ENCODE data around the gene FAM32A.

Gene FAM32A

DNA sequence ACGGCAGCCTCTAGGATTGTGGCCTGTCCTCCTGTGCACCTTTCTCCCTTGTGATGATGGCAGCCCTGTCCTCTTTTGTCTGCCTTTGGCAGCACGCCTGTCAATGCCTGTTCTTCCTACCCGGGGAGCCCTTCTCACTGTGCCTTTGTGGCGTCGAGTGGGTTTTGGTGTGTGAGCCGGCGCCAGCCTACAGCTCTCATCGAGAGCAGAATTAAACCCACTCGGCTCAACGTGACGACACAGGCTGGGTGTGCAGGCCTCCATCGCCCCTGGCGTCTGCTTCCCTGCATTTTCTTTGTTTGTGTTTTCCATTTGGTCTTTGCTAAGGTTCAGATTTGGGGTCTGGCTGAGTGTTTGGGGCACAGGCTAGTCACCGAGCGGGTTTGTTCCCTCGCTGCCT, 46.9 kb downstream of the FAM32A start:
- H3K9ac ChIP-seq (ENCODE audit: insufficient read length, low read depth): no peak overlapping the region
- H3K36me3 ChIP-seq (ENCODE audit: insufficient read depth, insufficient read length, low read length): peaks cover 87% of the 10 kb centered on the region
- DNase-seq (ENCODE audit: low read depth, low spot score): no peak

DNA sequence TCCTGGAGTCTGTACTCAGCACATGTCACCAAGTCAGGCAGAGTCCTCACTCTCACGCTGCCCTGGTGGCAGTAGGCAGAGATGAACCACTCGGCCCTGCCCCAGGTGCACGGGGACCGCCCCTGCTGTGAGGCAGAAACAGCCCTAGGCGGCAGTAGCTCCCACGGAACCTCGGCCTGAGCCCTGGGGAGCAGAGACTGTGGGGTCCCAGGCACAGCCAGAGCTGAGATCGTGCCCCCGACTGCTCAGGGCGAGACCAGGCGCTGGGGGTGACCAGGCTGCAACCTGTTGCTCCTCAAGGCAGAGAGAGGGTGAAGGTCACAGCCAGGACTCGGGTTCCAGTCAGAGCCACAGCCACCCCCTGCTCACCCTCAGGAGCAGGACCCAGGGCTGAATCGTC, 47.4 kb downstream of the FAM32A start:
- Histone ChIP-seq H3K4me3 (ENCODE audit: insufficient read length, low read depth) (no peak overlapping the region), H3K9me3 (ENCODE audit: insufficient read depth, low read length) (no peaks in the 10 kb centered on the region), H3K9ac (ENCODE audit: insufficient read length, low read depth) (no peak overlapping the region), H3K36me3 (ENCODE audit: insufficient read depth, insufficient read length, low read length) (peaks cover 83% of the 10 kb centered on the region), H3K4me1 (ENCODE audit: insufficient read depth, insufficient read length) (peaks cover 8% of the 10 kb centered on the region), H3K27me3 (ENCODE audit: insufficient read depth, insufficient read length) (no peaks in the 10 kb centered on the region)
- no peak for DNase-seq (ENCODE audit: low read depth, low spot score)
- TF ChIP-seq SUZ12 (IDR thresholded peaks at IDR 0.05; ENCODE audit: extremely low read depth, insufficient read depth, insufficient read length) (no peak), YY1 (IDR thresholded peaks at IDR 0.05; ENCODE audit: insufficient read depth, insufficient read length) (no peak), ZNF274 (IDR thresholded peaks at IDR 0.05; ENCODE audit: low read depth, low read length) (no peak)

More for the DNA sequence above, 46.9 kb downstream of the FAM32A start:
- Histone ChIP-seq H3K4me3 (ENCODE audit: insufficient read length, low read depth) (no peak overlapping the region), H3K9me3 (ENCODE audit: insufficient read depth, low read length) (no peaks in the 10 kb centered on the region), H3K27me3 (ENCODE audit: insufficient read depth, insufficient read length) (no peaks in the 10 kb centered on the region), H3K4me1 (ENCODE audit: insufficient read depth, insufficient read length) (peaks cover 8% of the 10 kb centered on the region)
- TF ChIP-seq YY1 (IDR thresholded peaks at IDR 0.05; ENCODE audit: insufficient read depth, insufficient read length) (no peak), SUZ12 (IDR thresholded peaks at IDR 0.05; ENCODE audit: extremely low read depth, insufficient read depth, insufficient read length) (no peak), ZNF274 (IDR thresholded peaks at IDR 0.05; ENCODE audit: low read depth, low read length) (no peak)

DNA sequence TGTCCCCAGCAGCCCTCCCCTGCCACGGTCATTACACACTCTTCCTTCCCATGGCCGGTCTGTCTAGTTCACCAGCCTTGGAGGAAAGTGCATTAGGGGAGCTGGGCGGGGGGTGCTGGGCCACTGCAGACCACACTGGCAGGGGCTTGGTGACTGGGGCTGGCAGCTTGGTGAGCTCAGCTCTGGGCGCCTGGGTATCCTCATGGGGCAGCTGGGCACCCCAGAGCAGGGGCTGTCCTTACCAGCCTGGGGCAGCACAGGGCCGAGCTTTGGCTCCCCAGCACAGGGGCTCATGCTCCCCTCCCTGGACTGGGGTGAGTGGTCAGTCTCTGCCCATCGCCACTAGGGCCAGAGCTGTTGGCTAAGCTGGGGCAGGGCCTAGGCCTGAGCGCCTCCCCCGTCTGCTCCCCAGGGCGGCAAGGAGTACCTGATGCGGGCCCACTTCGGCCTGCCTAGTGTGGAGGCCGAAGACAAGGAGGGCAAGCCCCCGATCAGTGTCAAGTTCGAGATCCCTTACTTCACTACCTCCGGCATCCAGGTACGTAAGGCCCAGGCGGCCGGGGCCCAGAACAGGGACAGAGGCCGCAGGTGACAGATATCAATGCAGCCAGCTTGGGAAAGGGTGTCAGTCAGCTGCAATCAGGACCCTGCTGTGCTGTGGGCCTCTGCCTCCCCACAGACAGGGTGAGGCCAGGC, 48.0 kb downstream of the FAM32A start:
- Histone ChIP-seq H3K27me3 (ENCODE audit: insufficient read depth, insufficient read length) (no peaks in the 10 kb centered on the region), H3K4me3 (ENCODE audit: insufficient read length, low read depth) (no peak overlapping the region), H3K9me3 (ENCODE audit: insufficient read depth, low read length) (no peaks in the 10 kb centered on the region), H3K36me3 (ENCODE audit: insufficient read depth, insufficient read length, low read length) (peaks cover 77% of the 10 kb centered on the region), H3K9ac (ENCODE audit: insufficient read length, low read depth) (no peak overlapping the region), H3K4me1 (ENCODE audit: insufficient read depth, insufficient read length) (peaks cover 8% of the 10 kb centered on the region)
- DNase-seq (ENCODE audit: low read depth, low spot score): no peak
- TF ChIP-seq ZNF274 (IDR thresholded peaks at IDR 0.05; ENCODE audit: low read depth, low read length): no peak
- TF ChIP-seq YY1 (IDR thresholded peaks at IDR 0.05; ENCODE audit: insufficient read depth, insufficient read length): no peak
- TF ChIP-seq SUZ12 (IDR thresholded peaks at IDR 0.05; ENCODE audit: extremely low read depth, insufficient read depth, insufficient read length): no peak

DNA sequence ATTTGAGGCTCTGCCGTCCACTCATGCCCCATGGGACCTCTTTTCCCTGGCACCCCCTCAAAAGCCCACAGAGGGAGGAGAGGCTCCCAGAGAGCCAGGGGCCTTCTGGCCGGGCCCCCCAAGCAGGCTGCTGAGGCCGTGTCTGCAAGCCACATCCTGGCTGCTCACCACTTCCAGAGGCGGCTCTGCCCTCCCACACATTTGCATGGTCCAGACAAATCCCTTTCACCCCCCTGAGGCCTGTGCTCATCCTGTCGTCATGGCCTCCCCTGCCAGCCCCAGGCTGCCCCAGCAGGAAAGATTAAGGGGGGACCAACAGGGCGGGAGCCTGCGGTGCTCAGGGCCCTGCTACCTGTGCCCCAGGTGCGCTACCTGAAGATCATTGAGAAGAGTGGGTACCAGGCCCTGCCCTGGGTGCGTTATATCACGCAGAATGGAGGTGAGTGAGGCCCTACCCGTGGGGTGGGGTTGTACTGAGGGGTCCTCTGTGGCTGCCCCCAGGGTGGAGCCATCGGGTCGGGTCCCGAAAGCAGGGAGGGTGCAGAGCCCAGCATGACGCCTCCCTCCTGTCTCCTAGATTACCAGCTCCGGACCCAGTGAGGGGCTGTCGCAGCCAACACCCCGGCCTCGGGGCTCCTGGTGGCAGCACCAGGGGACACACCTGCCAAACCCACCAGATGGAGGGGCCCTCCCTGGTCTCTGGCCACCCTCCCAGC, 48.8 kb downstream of the FAM32A start:
- peaks cover 8% of the 10 kb centered on the region for H3K4me1 ChIP-seq (ENCODE audit: insufficient read depth, insufficient read length)
- no peak overlapping the region for H3K9ac ChIP-seq (ENCODE audit: insufficient read length, low read depth)
- H3K36me3 ChIP-seq (ENCODE audit: insufficient read depth, insufficient read length, low read length): peaks cover 69% of the 10 kb centered on the region
- DNase-seq (ENCODE audit: low read depth, low spot score): no peak
- no peaks in the 10 kb centered on the region for H3K27me3 ChIP-seq (ENCODE audit: insufficient read depth, insufficient read length)
- H3K9me3 ChIP-seq (ENCODE audit: insufficient read depth, low read length): no peaks in the 10 kb centered on the region
- H3K4me3 ChIP-seq (ENCODE audit: insufficient read length, low read depth): no peak overlapping the region
- TF ChIP-seq SUZ12 (IDR thresholded peaks at IDR 0.05; ENCODE audit: extremely low read depth, insufficient read depth, insufficient read length) (no peak), YY1 (IDR thresholded peaks at IDR 0.05; ENCODE audit: insufficient read depth, insufficient read length) (no peak)

DNA sequence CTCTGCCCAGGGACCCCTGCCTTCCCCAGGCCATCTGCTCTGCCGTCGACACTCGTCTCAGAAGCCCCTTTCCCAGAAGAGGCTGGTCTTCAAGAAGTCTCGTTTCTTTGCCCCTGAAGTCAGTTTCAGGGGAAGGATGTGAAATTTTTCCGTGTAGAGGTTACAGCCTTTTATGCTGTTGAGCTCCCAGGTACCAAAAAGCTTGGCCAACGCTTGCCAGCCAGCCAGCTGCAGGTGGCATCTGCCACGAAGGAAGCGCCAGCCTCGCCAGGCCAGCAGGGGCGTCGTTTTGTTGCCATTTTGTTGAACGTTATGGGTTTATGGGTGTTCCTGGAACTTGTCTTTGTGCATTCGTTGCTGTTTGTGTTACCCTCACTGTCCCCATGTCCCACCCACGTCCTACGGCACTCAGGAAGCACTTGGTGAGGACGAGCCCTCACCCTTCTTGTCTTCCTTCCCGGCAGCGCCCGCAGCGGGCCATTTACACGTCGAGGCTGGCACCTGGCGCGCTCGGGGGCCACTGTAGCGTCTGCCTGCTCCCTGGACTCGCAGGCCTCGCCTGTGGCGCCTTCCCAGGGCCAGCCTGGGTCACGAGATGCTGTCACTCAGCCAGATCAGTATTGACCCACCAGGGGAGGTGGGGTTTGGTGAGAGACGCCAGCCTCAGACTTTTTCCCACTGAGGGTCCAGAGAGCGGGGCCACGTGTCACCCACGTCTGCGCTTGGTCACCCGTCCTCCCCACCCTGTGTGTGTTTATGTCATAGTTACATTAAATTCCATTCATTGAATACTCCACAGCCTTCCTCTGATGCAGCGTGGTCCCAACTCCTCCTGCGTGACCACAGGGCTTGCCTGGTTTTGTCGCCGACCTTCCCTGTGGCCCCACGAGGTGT, 49.6 kb downstream of the FAM32A start:
- peaks cover 61% of the 10 kb centered on the region for H3K36me3 ChIP-seq (ENCODE audit: insufficient read depth, insufficient read length, low read length)
- no peak for TF ChIP-seq ZNF274 (IDR thresholded peaks at IDR 0.05; ENCODE audit: low read depth, low read length)
- TF ChIP-seq YY1 (IDR thresholded peaks at IDR 0.05; ENCODE audit: insufficient read depth, insufficient read length): no peak
- no peak for TF ChIP-seq SUZ12 (IDR thresholded peaks at IDR 0.05; ENCODE audit: extremely low read depth, insufficient read depth, insufficient read length)
- no peak overlapping the region for H3K4me3 ChIP-seq (ENCODE audit: insufficient read length, low read depth)
- no peaks in the 10 kb centered on the region for H3K9me3 ChIP-seq (ENCODE audit: insufficient read depth, low read length)
- peaks cover 8% of the 10 kb centered on the region for H3K4me1 ChIP-seq (ENCODE audit: insufficient read depth, insufficient read length)
- DNase-seq (ENCODE audit: low read depth, low spot score): no peak
- no peak overlapping the region for H3K9ac ChIP-seq (ENCODE audit: insufficient read length, low read depth)
- no peaks in the 10 kb centered on the region for H3K27me3 ChIP-seq (ENCODE audit: insufficient read depth, insufficient read length)

DNA sequence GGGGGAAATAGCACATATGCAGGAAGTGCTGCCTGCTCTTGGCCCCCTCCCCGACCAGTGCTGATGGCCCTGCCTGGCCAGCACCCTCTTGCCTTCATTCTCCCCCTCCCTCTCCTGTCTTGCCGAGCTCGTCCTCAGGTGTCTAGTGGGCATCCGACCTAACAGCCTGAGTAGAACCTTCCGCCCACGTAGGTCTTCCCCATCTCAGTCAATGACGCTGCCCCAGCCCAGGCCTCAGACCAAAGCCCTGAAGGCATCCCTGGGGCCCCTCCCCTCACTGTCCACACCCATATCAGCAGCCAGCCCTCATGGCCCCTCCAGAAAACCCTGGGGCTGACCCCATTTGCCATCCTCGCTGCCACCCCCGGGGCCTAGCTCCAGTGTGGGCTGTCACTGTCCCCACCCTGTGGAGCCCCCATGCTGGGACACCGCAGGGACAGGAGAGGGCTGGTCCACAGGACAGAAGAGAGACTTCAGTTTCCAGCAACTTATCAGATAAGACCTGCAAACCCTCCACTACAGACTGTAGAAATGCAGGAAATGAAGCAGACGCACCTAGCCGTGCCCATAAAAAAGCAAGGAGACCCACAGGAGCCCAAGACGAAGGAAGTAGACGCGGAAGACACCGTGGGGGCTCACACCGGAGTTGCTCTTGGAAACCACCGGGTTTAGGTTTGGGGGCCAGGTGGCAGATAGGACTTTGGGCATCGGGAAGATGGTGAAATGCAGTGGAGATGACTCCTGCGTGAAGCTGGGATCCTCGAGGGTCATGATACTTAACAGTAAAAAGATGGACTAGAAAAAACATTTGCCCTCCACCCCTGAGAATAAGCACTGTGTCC, 50.8 kb downstream of the FAM32A start:
- peaks cover 56% of the 10 kb centered on the region for H3K36me3 ChIP-seq (ENCODE audit: insufficient read depth, insufficient read length, low read length)
- peaks cover 8% of the 10 kb centered on the region for H3K4me1 ChIP-seq (ENCODE audit: insufficient read depth, insufficient read length)
- no peaks in the 10 kb centered on the region for H3K27me3 ChIP-seq (ENCODE audit: insufficient read depth, insufficient read length)
- H3K4me3 ChIP-seq (ENCODE audit: insufficient read length, low read depth): no peak overlapping the region
- no peak for DNase-seq (ENCODE audit: low read depth, low spot score)
- TF ChIP-seq ZNF274 (IDR thresholded peaks at IDR 0.05; ENCODE audit: low read depth, low read length) (no peak), YY1 (IDR thresholded peaks at IDR 0.05; ENCODE audit: insufficient read depth, insufficient read length) (no peak), SUZ12 (IDR thresholded peaks at IDR 0.05; ENCODE audit: extremely low read depth, insufficient read depth, insufficient read length) (no peak)
- no peak overlapping the region for H3K9ac ChIP-seq (ENCODE audit: insufficient read length, low read depth)
- H3K9me3 ChIP-seq (ENCODE audit: insufficient read depth, low read length): no peaks in the 10 kb centered on the region
